Measurements from ENCODE around the gene TRIOBP.

GRCh38 chr22:37778370-37779009, 81.6 kb downstream of the TRIOBP start:
- TF ChIP-seq SPI1 (IDR thresholded peaks at IDR 0.05; ENCODE audit: low read depth, low read length) (no peak), POLR2AphosphoS5 (IDR thresholded peaks at IDR 0.05; ENCODE audit: low read depth, low read length) (no peak), TAF1 (IDR thresholded peaks at IDR 0.05; ENCODE audit: low read depth, low read length) (no peak), POLR2A (IDR thresholded peaks at IDR 0.05; ENCODE audit: low read depth, low read length) (no peak), PAX5 (IDR thresholded peaks at IDR 0.05; ENCODE audit: insufficient read depth, low read length, severe bottlenecking) (no peak), POU2F2 (IDR thresholded peaks at IDR 0.05; ENCODE audit: low read depth, low read length) (no peak)
